Measurements from ENCODE around the gene CAPRIN1. TPM values are rescaled to one million over a fixed set of nuclear protein-coding genes. Genes with fewer than 3 reads are reported as not detected.

CAPRIN1 gene
- total and polyA plus RNA-seq, 7 experiments from 2014 or later = 65.0 to 227 (median 127) TPM

GRCh38 chr11:34139346-34139745, 87.8 kb downstream of the CAPRIN1 start:
- Mint-ChIP-seq H3K4me3 (no peak overlapping the region), H3K27ac (no peak overlapping the region), H3K9me3 (no peaks in the 10 kb centered on the region), H3K4me1 (peaks cover 0 to 15% (median 0%) of the 10 kb centered on the region in 7 donors), H3K36me3 (peaks cover 30 to 71% (median 45%) of the 10 kb centered on the region in 5 donors), H3K27me3 (no peaks in the 10 kb centered on the region)
- no peaks in the 10 kb centered on the region for H3K27me3 ChIP-seq (ENCODE audit: control insufficient read depth in 2 of 2, insufficient read depth in 2 of 2, low read length in 2 of 2)
- peaks cover 36 to 99% (median 64%) of the 10 kb centered on the region in 3 experiments for H3K36me3 ChIP-seq (ENCODE audit: control insufficient read depth in 2 of 3, insufficient read depth in 3 of 3, low read length in 3 of 3)
- ChIA-PET CTCF (interaction anchor here (0.7 kb wide), 1 partner anchor 473 kb away, joined by 3 read pairs; no protein-coding TSS in a partner anchor), POLR2A (no interaction called here)
- H3K27ac ChIP-seq (ENCODE audit: low read depth, low read length) = no peak overlapping the region
- no peak overlapping the region for H3K4me3 ChIP-seq (ENCODE audit: low read length)
- DNase-seq (no peak), ATAC-seq (no peak)
- H3K4me1 ChIP-seq (ENCODE audit: control insufficient read depth in 2 of 2, insufficient read depth in 2 of 2, low read length in 2 of 2) = no peaks in the 10 kb centered on the region
- intact Hi-C loops (cut with micrococcal nuclease) = no loop called here
- no peaks in the 10 kb centered on the region for H3K9me3 ChIP-seq (ENCODE audit: control insufficient read depth in 2 of 3, low read length in 3 of 3)

GRCh38 chr11:34140149-34140548, 88.6 kb downstream of the CAPRIN1 start:
- Histone ChIP-seq H3K27me3 (ENCODE audit: control insufficient read depth in 2 of 2, insufficient read depth in 2 of 2, low read length in 2 of 2) (no peaks in the 10 kb centered on the region), H3K36me3 (ENCODE audit: control insufficient read depth in 2 of 3, insufficient read depth in 3 of 3, low read length in 3 of 3) (peaks cover 36 to 99% (median 61%) of the 10 kb centered on the region in 3 experiments), H3K4me1 (ENCODE audit: control insufficient read depth in 2 of 2, insufficient read depth in 2 of 2, low read length in 2 of 2) (no peaks in the 10 kb centered on the region), H3K9me3 (ENCODE audit: control insufficient read depth in 2 of 3, low read length in 3 of 3) (no peaks in the 10 kb centered on the region), H3K27ac (ENCODE audit: low read depth, low read length) (no peak overlapping the region), H3K4me3 (ENCODE audit: low read length) (no peak overlapping the region)
- DNase-seq = no peak
- Mint-ChIP-seq H3K36me3 (peaks cover 30 to 70% (median 45%) of the 10 kb centered on the region in 5 donors), H3K4me3 (no peak overlapping the region), H3K27ac (no peak overlapping the region), H3K4me1 (peaks cover 0 to 15% (median 0%) of the 10 kb centered on the region in 7 donors), H3K9me3 (no peaks in the 10 kb centered on the region), H3K27me3 (no peaks in the 10 kb centered on the region)
- ChIA-PET CTCF (no interaction called here), POLR2A (no interaction called here)
- intact Hi-C loops (cut with micrococcal nuclease) = no loop called here
- no peak for ATAC-seq

GRCh38 chr11:34143048-34143447, 91.5 kb downstream of the CAPRIN1 start:
- Mint-ChIP-seq H3K4me1 (peaks cover 0 to 8% (median 0%) of the 10 kb centered on the region in 7 donors), H3K27ac (peak overlapping the region in 1 of 9 donors; percentile 74), H3K9me3 (no peaks in the 10 kb centered on the region), H3K27me3 (no peaks in the 10 kb centered on the region), H3K4me3 (no peak overlapping the region), H3K36me3 (peaks cover 21 to 71% (median 27%) of the 10 kb centered on the region in 5 donors)
- Histone ChIP-seq H3K4me1 (ENCODE audit: control insufficient read depth in 2 of 2, insufficient read depth in 2 of 2, low read length in 2 of 2) (no peaks in the 10 kb centered on the region), H3K27me3 (ENCODE audit: control insufficient read depth in 2 of 2, insufficient read depth in 2 of 2, low read length in 2 of 2) (no peaks in the 10 kb centered on the region), H3K4me3 (ENCODE audit: low read length) (no peak overlapping the region), H3K36me3 (ENCODE audit: control insufficient read depth in 2 of 3, insufficient read depth in 3 of 3, low read length in 3 of 3) (peaks cover 28 to 99% (median 61%) of the 10 kb centered on the region in 3 experiments), H3K9me3 (ENCODE audit: control insufficient read depth in 2 of 3, low read length in 3 of 3) (no peaks in the 10 kb centered on the region), H3K27ac (ENCODE audit: low read depth, low read length) (no peak overlapping the region)
- DNase-seq (no peak), ATAC-seq (no peak)
- POLR2A ChIA-PET = no interaction called here
- CTCF ChIA-PET = interaction anchor here (0.7 kb wide), 1 partner anchor 159 kb away, joined by 3 read pairs; no protein-coding TSS in a partner anchor
- intact Hi-C loops (cut with micrococcal nuclease) = no loop called here

- Mint-ChIP-seq H3K36me3 (peaks cover 14 to 62% (median 27%) of the 10 kb centered on the region in 5 donors), H3K27ac (peak overlapping the region in 1 of 9 donors; percentile 63), H3K4me3 (no peak overlapping the region), H3K9me3 (no peaks in the 10 kb centered on the region), H3K27me3 (no peaks in the 10 kb centered on the region), H3K4me1 (no peaks in the 10 kb centered on the region)
- Histone ChIP-seq H3K36me3 (ENCODE audit: control insufficient read depth in 2 of 3, insufficient read depth in 3 of 3, low read length in 3 of 3) (peaks cover 28 to 99% (median 49%) of the 10 kb centered on the region in 3 experiments), H3K27me3 (ENCODE audit: control insufficient read depth in 2 of 2, insufficient read depth in 2 of 2, low read length in 2 of 2) (no peaks in the 10 kb centered on the region), H3K27ac (ENCODE audit: low read depth, low read length) (no peak overlapping the region), H3K4me3 (ENCODE audit: low read length) (no peak overlapping the region), H3K4me1 (ENCODE audit: control insufficient read depth in 2 of 2, insufficient read depth in 2 of 2, low read length in 2 of 2) (no peaks in the 10 kb centered on the region), H3K9me3 (ENCODE audit: control insufficient read depth in 2 of 3, low read length in 3 of 3) (no peaks in the 10 kb centered on the region)
- no peak for DNase-seq
- POLR2A ChIA-PET = no interaction called here
- CTCF ChIA-PET = interaction anchor here (1.2 to 1.4 kb wide), 2 partner anchors 13 to 147 kb away, joined by 3 to 4 read pairs; no protein-coding TSS in a partner anchor
- no peak for ATAC-seq
- intact Hi-C loops (cut with micrococcal nuclease) = no loop called here
Observed at GRCh38 chr11:34145073-34145472, 93.5 kb downstream of the CAPRIN1 start.

- Histone ChIP-seq H3K4me3 (ENCODE audit: low read length) (no peak overlapping the region), H3K36me3 (ENCODE audit: control insufficient read depth in 2 of 3, insufficient read depth in 3 of 3, low read length in 3 of 3) (peaks cover 28 to 96% (median 40%) of the 10 kb centered on the region in 3 experiments), H3K27ac (ENCODE audit: low read depth, low read length) (no peak overlapping the region), H3K4me1 (ENCODE audit: control insufficient read depth in 2 of 2, insufficient read depth in 2 of 2, low read length in 2 of 2) (no peaks in the 10 kb centered on the region), H3K9me3 (ENCODE audit: control insufficient read depth in 2 of 3, low read length in 3 of 3) (no peaks in the 10 kb centered on the region), H3K27me3 (ENCODE audit: control insufficient read depth in 2 of 2, insufficient read depth in 2 of 2, low read length in 2 of 2) (no peaks in the 10 kb centered on the region)
- POLR2A ChIA-PET = no interaction called here
- no peak overlapping the region for H3K4me3 Mint-ChIP-seq
- no peaks in the 10 kb centered on the region for H3K27me3 Mint-ChIP-seq
- H3K36me3 Mint-ChIP-seq = peaks cover 14 to 63% (median 23%) of the 10 kb centered on the region in 5 donors
- CTCF ChIA-PET = interaction anchor here (1.2 kb wide), 1 partner anchor 14 kb away, joined by 4 read pairs; no protein-coding TSS in a partner anchor
- no peaks in the 10 kb centered on the region for H3K4me1 Mint-ChIP-seq
- intact Hi-C loops (cut with micrococcal nuclease) = no loop called here
- DNase-seq = no peak
- H3K9me3 Mint-ChIP-seq = no peaks in the 10 kb centered on the region
- no peak for ATAC-seq
- H3K27ac Mint-ChIP-seq = peak overlapping the region in 2 of 9 donors; percentile 3 to 63
Observed at GRCh38 chr11:34145847-34146381, 94.4 kb downstream of the CAPRIN1 start.

GRCh38 chr11:34146411-34146810, 94.9 kb downstream of the CAPRIN1 start:
- H3K27me3 Mint-ChIP-seq = no peaks in the 10 kb centered on the region
- H3K4me3 ChIP-seq (ENCODE audit: low read length) = no peak overlapping the region
- intact Hi-C loops (cut with micrococcal nuclease) = no loop called here
- H3K27ac ChIP-seq (ENCODE audit: low read depth, low read length) = no peak overlapping the region
- peaks cover 10 to 59% (median 19%) of the 10 kb centered on the region in 5 donors for H3K36me3 Mint-ChIP-seq
- H3K9me3 ChIP-seq (ENCODE audit: control insufficient read depth in 2 of 3, low read length in 3 of 3) = no peaks in the 10 kb centered on the region
- no peaks in the 10 kb centered on the region for H3K9me3 Mint-ChIP-seq
- no peak overlapping the region for H3K27ac Mint-ChIP-seq
- H3K36me3 ChIP-seq (ENCODE audit: control insufficient read depth in 2 of 3, insufficient read depth in 3 of 3, low read length in 3 of 3) = peaks cover 28 to 95% (median 35%) of the 10 kb centered on the region in 3 experiments
- H3K4me1 ChIP-seq (ENCODE audit: control insufficient read depth in 2 of 2, insufficient read depth in 2 of 2, low read length in 2 of 2) = no peaks in the 10 kb centered on the region
- H3K4me1 Mint-ChIP-seq = no peaks in the 10 kb centered on the region
- ChIA-PET CTCF (interaction anchor here (1.2 kb wide), 1 partner anchor 15 kb away, joined by 4 read pairs; no protein-coding TSS in a partner anchor), POLR2A (no interaction called here)
- DNase-seq (no peak), ATAC-seq (no peak)
- H3K4me3 Mint-ChIP-seq = no peak overlapping the region
- no peaks in the 10 kb centered on the region for H3K27me3 ChIP-seq (ENCODE audit: control insufficient read depth in 2 of 2, insufficient read depth in 2 of 2, low read length in 2 of 2)

- ChIA-PET CTCF (no interaction called here), POLR2A (interaction anchor here (0.9 kb wide), 1 partner anchor 98 kb away, joined by 3 read pairs; no protein-coding TSS in a partner anchor)
- no peak for DNase-seq
- intact Hi-C loops (cut with micrococcal nuclease) = no loop called here
- Histone ChIP-seq H3K36me3 (ENCODE audit: control insufficient read depth in 2 of 3, insufficient read depth in 3 of 3, low read length in 3 of 3) (peaks cover 24 to 95% (median 32%) of the 10 kb centered on the region in 3 experiments), H3K27ac (ENCODE audit: low read depth, low read length) (no peak overlapping the region), H3K9me3 (ENCODE audit: control insufficient read depth in 2 of 3, low read length in 3 of 3) (no peaks in the 10 kb centered on the region), H3K4me3 (ENCODE audit: low read length) (no peak overlapping the region), H3K4me1 (ENCODE audit: control insufficient read depth in 2 of 2, insufficient read depth in 2 of 2, low read length in 2 of 2) (no peaks in the 10 kb centered on the region), H3K27me3 (ENCODE audit: control insufficient read depth in 2 of 2, insufficient read depth in 2 of 2, low read length in 2 of 2) (no peaks in the 10 kb centered on the region)
- no peaks in the 10 kb centered on the region for H3K27me3 Mint-ChIP-seq
- peaks cover 5 to 54% (median 16%) of the 10 kb centered on the region in 5 donors for H3K36me3 Mint-ChIP-seq
- no peak for ATAC-seq
- no peak overlapping the region for H3K4me3 Mint-ChIP-seq
- H3K9me3 Mint-ChIP-seq = no peaks in the 10 kb centered on the region
- peaks cover 0 to 1% (median 0%) of the 10 kb centered on the region in 7 donors for H3K4me1 Mint-ChIP-seq
- peak overlapping the region in 1 of 9 donors; percentile 56 for H3K27ac Mint-ChIP-seq
Observed at GRCh38 chr11:34146866-34147265, 95.3 kb downstream of the CAPRIN1 start.

Measured in naive thymus-derived CD4-positive, alpha-beta T cell (primary cell).